NCI-H345 treated with DMSO at 0.1 percent for 48 hours (cell line): ENCODE measurements around the gene NFIX.
A peak's percentile ranks its signal among the peaks of the same experiment; 100 is the strongest.

Experiments
- DNase-seq: peaks from one replicate; lab custom pipeline; 2025; ENCODE audit not compliant: unreplicated experiment; lab: John Stamatoyannopoulos, UW

Gene NFIX

DNA sequence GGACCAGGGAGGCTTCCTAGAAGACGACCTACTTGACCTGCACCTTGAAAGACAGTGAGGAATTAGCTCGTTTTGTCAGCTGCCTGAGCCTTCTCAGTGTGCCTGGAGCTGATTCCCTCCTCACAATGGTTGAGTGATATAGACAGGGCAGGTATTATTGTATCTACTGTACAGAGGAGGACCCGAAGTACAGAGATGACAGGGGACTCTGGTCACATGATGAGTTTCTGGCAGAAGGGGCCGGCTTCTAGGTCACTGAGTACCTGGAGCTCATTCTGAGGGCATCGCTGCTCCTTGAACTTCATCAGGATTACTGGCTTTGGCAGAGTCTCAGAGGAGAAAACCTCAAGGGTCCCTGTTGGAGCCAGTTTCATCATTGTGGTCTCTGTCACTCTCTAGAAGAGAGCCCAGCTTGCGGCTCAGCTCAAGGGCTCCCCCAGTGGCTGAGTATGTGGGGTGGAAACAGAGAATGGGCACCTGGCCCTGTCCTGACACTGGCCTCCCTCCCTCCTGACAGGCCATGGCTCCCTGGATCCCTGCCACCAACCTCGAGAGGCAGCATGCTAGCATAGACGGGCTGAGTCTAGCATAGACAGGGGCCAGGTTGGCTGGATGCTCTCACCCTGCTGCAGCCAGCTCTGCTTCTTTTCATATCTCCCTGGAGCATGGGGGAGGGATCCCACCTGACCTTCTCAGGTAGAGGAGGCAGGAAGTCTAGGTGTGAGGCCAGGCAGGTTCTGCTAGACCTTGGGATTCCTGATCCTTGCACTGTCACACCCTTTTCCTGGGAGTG lies 38.7 kb downstream of the NFIX start:
- DNase-seq, result no peak

DNA sequence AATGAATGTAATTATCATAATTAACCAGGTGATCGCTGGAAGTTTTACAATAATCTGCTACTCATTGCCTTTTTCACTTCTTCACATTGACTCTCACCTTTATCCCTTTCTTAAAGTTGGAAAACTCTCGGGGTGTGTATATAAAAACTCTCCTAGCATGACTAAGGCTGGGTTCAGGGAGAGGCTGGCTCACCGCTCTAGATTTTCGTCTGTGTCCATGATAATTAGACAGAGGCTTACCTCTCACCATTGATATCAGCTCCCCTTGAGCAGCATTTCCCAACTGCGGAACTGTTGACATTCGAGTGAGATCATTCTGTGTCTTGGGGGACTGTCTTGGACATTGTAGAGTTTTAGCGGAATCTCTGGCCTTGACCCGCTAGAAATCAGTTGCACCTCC lies 39.4 kb downstream of the NFIX start:
- DNase-seq, result no peak

DNA sequence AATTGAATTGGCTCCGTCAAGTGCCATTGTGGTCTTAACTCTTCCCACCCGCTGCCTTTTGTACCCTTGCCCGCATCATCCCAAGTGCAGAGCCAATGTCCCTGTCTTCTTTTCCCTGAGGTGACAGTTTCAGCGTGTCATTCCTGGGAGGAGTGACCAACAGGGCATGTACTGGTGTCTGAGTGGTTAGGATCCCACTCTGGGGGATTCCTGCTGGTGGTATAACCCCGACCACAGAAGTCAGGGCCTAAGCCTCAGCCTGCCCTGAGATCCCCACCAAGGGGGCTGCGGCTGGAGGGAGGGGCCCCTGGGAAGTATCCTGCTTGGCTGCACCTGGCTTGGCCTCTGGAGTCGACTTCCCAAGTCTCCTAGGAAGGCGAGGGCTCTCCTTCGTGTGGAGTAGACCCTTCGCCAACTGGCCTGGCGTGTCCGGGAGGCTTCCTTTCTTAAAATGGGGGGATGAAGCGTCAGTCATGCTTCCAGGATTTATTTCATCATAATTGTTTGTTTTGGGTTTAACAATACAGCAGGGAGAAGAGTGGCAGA lies 40.6 kb downstream of the NFIX start:
- no peak for DNase-seq

DNA sequence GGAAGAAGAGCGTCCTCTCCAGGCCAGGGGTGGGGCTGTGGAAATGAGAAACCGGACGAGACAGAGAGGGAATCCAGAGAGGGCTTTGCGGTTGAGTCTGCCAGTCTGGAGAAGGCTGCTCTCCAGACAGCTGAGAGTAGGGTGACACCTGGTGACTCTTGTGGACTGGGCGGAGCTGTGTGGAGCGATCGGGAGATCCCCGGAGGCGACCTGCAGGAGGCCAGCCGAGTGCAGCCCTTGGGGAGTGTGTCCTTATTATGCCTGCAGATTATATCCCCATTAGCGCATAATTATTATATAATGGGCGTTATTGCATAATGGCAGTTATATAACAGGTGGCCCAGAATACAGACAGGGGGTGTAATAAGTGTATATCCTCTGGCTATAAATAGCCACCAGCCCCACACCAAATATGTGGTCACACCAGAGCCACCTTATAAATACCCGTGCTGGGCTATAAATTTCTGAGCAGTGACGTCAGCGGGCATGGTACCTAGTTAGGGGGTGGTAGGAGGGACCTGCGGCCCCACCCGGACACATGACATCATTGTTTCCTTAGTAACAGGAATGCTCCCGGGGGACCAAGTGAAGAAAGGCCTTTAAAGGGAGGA lies 41.2 kb downstream of the NFIX start:
- peak; percentile 14 for DNase-seq

GRCh38 chr19:13037161-13037560 lies 41.9 kb downstream of the NFIX start:
- no peak for DNase-seq

- no peak for DNase-seq
Observed at GRCh38 chr19:13037731-13038130, 42.5 kb downstream of the NFIX start.

GRCh38 chr19:13038306-13039210 lies 43.3 kb downstream of the NFIX start:
- no peak for DNase-seq

DNA sequence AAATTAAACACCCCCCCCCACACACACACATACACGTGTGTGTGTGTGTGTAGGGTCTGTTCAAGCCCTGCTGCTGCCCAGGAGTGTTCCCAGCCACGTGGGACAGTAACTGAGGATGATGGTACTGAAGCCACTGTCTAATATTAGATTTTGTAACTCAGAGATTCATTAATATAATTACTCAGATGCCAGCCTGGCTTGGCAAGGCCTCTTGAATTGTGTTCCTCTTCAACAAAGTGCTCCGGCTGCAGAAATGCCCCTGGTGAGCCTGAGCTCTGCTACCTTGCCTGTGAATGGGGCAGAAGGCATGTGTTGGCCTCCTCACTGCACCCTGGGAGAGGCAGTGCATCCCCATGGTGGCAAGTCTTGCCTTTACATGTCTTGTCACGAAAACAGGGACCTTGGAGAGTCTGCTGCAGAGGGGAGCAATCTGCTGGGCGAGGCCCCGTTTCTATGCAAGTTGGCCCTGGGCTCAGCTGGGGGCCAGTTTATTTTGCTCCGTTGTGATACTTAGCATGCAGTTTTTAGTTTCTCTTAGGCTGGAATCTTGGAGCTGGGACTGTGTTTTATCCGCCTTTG lies 44.0 kb downstream of the NFIX start:
- DNase-seq, result no peak

DNA sequence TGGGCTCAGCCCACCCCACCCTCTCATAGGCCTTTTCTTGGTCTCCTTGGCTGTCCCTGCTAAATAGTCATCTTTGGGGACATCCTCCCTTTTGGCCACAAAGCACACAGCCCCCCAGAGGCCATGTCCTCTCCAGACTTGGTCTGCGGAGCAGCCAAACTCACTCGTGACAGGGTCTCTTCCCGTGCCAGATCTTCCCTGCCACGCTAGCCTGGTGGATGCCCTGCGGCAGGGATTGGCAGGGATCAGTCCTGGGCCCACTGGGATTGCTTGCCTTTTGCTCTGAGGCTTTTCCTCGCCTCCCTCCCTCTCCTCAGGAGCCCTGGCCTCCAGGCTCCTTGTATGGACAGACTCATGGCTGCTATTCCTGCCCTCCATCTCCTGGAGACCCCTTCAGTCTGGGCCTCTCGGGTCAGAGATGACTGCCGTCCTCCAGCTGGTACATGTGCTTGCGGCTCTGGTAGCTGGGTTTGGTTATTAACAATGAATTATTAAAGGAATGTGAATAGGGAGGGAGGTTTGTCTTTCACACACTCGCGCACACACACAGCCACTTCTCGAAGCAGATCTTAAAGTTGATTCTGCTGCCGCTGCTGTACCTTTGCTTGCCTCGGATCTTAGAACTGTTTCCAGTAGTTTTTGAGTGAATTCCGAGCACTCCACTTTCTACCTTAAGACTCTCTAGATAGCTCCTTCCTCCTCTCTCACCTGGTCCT lies 45.1 kb downstream of the NFIX start:
- DNase-seq, result no peak

DNA sequence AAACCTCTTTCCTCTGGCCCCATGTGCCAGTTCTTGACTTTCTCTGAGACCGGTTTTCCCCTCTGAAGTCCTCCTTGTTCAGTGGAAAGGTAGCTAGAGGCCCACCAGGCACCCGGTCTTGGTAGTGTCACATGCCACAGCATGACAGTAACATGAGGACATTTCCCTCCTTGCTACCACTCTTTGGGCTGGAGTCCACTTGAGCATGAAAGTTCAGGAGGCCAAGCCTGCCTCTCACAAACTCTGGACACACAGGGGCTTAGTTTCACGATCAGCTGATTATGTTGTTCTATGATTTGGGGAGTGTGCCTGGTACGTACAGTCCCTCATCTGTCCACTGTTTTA lies 45.6 kb downstream of the NFIX start:
- no peak for DNase-seq

DNA sequence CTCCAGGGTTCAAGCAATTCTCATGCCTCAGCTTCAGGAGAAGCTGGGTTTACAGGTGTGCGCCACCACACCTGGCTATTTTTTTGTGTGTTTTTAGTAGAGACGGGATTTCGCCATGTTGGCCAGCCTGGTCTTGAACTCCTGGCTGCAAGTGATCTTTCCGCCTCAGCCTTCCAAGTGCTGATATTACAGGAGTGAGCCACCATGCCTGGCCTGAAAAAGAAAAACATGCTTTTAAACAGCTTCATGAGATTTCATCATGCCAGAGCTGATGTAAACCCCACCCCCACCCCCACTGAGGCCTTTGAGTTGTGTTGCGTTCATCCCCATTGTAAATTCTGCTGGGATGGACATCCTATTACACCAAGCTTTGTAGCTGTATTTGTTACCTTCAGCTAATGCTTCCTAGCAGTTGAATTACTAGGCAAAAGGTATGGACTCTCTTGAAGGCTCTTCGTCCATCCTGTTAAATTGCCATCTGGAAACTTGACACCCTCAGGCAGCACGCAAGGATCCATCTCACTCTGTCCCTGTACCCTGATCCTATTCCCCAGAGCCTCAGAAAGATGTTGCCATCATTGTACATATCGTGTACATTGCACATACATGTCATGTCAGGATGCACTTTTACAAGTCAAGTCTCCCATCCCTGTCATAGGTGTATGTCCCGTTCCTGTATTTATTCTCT lies 47.3 kb downstream of the NFIX start:
- no peak for DNase-seq

DNA sequence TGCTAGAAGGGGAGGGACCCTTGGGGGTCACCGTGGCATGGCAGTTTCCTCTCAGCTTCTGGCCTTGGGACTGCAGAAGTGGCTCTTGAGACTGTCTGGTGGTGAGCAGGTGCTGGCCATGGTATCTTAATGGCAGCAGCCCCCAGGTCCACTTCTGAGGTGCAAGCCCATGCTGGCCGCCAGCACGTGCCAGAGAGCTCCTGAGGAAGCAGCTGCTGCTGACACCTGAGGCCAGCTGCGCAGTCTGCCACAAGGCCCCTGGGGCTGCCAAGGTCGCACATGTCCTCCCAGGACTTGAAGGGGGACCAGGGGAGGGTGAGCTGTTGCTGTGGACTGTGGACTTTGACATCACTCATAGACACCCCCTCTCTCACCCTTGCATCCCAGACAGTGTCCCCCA lies 48.0 kb downstream of the NFIX start:
- no peak for DNase-seq

DNA sequence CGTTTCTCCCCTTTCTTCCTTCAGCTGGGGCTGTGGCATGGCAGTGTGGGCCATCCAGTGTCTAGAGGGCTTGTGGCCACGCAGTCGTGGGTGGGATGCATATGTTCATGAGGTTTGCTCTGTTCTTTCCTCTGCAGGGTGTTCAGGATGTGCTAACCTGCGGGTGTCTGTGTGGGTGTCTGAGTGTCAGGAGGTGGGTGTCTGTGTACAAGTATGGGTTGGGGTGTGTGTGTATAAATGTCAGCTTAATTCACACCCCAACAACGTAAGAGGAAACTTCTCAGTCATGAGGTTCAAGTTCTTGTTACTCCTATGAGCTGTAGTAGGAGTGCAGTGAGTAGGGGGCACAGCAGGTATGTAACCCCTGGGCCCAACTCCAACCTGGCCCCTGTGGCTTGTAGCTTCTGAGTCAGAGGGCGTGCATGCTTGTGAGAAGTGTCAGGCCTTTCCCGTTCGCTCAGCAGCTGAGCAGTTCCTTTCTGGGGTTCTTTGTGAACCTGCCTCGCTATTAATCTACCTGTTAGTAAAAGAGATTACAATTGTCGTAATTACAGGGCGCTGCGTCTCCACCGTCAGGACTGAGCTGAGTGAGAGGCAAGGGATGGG lies 49.1 kb downstream of the NFIX start:
- no peak for DNase-seq

DNA sequence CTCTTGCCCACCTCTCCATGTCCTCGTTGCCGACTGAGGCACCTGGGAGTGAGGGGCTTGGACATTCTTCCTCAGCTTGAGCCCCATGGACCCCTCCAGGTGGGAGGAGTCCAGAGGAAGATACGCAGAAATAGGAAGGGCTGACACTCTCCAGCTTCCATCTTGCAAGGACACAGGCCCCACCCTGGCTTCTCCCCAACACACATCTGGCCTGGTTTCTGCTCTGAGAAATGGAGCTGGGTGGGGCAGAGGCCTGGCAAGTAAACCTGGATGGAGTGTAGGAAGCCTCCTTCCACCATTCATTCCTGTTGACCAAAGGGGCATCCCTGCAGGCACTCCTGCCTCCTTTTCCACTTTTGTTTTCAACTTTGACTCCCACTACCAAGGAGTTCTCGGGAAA lies 50.5 kb downstream of the NFIX start:
- no peak for DNase-seq

DNA sequence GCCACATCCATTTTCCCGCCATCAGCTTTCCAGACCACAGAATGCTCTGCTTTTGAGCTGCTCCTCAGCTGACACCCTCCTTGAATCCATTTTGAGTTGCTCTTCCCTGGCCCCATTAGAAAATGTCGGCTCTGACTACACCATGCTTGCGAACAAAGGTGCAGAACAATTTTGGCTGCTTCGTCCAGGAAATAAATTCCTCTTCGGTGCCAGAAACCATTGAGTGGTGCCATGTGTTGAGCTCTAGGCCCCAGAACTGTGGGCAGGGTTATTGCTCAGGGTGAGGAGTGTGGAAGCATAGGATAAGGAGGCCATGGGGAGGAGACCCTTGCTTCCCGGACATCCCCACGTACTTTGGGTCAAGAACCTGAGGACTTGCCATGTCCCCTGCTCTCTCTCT lies 52.1 kb downstream of the NFIX start:
- no peak for DNase-seq

GRCh38 chr19:13050274-13050673 lies 55.0 kb downstream of the NFIX start:
- no peak for DNase-seq

DNA sequence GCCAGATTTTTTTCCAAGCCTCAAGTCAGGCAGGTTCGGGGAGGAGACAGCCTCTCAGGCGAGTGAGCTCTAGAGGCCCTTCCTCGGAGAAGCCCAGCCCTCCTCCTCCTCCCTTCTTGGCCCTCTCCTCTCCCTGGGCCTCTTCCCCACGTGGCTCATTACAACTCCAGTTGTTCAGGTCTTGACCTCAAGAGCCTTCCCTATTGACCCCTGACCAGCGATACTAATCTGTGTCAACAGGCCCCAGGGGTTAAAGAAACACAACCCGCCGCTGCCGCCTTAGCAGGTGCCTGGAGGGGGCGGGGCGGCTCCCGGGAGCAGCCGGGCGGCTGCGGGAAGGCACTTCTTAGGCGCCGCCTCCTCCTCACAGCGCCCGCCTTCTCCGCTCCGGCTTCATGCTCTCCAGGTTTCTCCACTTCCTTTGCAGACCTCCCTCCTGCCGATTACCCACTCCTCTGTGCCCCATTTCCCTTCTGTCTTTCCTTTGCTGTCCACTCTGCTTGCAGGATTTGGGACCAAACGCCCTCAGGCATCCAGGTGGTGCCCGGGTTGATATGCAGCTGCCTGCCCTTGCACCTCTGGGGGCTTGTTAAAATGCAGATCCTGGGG lies 56.4 kb downstream of the NFIX start:
- DNase-seq, result no peak

GRCh38 chr19:13052447-13053175 lies 57.3 kb downstream of the NFIX start:
- no peak for DNase-seq

GRCh38 chr19:13053238-13053637 lies 58.0 kb downstream of the NFIX start:
- no peak for DNase-seq
